ENCODE results near the gene ABCA2.

ABCA2 gene

DNA sequence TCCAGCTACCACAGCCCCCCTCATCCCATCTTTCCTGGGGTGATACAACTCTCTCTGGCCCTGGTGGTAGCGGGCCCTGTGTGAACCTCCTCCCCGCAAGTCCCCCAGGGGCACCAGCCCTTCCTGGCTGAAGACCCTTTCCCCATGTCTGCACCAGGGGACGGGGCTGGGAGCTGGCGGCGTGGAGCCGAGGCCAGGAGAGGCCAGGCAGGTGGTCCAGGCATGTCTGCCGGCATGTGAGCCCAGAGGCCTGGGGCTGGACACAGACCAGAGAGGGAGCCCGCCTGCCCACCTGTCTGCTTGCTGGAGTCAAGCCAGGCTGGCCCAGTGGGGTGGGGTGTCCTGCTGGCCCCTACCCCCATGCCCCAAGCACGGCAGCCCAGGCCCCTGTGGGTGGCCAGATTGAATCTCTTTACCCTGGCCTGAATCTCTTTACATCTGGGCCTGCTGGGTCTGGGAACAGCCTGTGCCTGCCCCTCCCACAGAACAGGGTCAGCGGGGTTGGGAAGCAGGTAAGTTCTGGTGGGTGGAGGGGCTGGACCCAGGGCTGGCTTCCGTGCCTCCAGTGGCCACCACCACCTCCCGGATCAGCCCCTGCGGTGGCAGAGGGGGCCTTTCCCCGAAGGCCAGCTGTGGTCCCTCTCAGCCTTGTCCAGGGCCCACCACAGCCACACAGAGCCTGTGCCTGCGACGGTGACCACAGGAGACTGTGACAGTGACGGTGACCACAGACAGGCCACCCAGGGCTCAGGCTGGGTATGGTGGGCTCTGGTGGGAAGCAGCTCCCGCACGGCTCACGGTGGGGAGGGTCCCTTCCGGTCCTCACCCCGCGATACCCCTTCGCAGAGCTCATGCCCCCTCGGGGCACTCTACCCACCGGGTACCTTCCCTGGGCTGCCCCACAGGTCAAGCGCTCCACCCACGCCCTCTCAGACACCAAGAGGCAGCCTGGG lies 68.9 kb downstream of the ABCA2 start:
- H3K4me3 ChIP-seq (ENCODE audit: control insufficient read depth, low read depth, low read length), result no peak overlapping the region
- TF ChIP-seq, protein P1, sequence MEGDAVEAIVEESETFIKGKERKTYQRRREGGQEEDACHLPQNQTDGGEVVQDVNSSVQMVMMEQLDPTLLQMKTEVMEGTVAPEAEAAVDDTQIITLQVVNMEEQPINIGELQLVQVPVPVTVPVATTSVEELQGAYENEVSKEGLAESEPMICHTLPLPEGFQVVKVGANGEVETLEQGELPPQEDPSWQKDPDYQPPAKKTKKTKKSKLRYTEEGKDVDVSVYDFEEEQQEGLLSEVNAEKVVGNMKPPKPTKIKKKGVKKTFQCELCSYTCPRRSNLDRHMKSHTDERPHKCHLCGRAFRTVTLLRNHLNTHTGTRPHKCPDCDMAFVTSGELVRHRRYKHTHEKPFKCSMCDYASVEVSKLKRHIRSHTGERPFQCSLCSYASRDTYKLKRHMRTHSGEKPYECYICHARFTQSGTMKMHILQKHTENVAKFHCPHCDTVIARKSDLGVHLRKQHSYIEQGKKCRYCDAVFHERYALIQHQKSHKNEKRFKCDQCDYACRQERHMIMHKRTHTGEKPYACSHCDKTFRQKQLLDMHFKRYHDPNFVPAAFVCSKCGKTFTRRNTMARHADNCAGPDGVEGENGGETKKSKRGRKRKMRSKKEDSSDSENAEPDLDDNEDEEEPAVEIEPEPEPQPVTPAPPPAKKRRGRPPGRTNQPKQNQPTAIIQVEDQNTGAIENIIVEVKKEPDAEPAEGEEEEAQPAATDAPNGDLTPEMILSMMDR (IDR thresholded peaks at IDR 0.05; ENCODE audit: control insufficient read depth, insufficient read depth, low read depth, low read length, missing control alignments), result no peak
- no peak for DNase-seq (ENCODE audit: low read depth)

DNA sequence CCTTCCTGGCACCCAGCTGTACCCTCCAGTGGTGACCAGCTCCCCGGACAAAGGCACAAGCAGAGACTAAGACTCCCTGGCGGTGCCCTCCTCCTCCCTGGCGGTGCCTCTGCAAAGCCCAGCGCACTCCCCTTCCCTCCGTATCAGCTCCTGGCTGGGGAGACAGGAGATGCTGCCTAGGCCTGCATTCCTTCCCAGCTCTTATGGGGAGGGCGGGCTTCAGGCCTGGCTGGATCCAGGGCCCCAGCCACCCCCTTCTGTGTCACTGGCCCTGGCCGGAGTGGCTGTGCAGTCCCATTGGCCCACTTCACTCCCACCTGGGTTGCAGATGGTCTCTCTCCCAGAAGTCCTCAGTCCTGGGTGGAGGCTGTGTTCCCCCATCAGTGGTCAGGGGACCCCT lies 69.6 kb downstream of the ABCA2 start:
- H3K4me3 ChIP-seq (ENCODE audit: control insufficient read depth, low read depth, low read length), result no peak overlapping the region
- TF ChIP-seq, protein P1 (IDR thresholded peaks at IDR 0.05; ENCODE audit: control insufficient read depth, insufficient read depth, low read depth, low read length, missing control alignments), result no peak
- no peak for DNase-seq (ENCODE audit: low read depth)

DNA sequence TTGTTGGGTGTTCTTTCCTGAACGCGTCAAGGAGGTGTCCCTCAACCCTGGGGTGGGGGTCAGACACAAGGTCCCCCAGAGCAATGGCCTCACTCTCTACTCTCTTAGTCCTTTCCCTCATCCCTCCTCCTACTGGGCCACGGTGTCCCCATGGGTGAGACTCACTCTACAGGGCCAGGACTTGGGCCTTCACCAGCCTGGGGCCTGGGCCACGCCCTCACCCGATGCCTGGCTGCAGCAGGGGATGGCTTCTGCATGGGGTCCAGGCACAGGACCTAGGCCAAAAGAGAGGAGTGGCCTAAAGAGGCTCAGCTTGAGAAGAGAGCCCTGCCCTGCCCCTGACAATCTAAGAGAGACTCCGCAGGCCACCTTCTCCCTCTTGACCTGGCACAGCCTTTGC lies 70.1 kb downstream of the ABCA2 start:
- no peak for DNase-seq (ENCODE audit: low read depth)
- TF ChIP-seq, protein P1 (IDR thresholded peaks at IDR 0.05; ENCODE audit: control insufficient read depth, insufficient read depth, low read depth, low read length, missing control alignments), result no peak
- H3K4me3 ChIP-seq (ENCODE audit: control insufficient read depth, low read depth, low read length), result no peak overlapping the region

DNA sequence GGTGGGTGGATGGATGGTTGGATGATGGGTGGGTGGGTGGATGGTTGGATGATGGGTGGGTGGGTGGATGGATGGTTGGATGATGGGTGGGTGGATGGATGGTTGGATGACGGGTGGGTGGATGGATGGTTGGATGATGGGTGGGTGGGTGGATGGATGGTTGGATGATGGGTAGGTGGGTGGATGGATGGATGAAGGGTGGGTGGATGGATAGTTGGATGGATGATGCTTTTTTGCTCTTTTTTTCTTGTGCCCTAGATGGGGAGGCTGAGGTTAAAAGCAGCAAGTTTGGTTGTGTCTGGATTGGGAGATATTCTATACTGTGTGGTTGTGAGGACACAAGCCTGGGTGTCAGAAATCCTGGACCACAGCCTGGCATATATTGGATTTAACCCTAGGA lies 70.6 kb downstream of the ABCA2 start:
- no peak overlapping the region for H3K4me3 ChIP-seq (ENCODE audit: control insufficient read depth, low read depth, low read length)
- DNase-seq (ENCODE audit: low read depth), result no peak
- TF ChIP-seq, protein P1 (IDR thresholded peaks at IDR 0.05; ENCODE audit: control insufficient read depth, insufficient read depth, low read depth, low read length, missing control alignments), result no peak
